GM23248 (cell line): Measurements from ENCODE around the gene NLRP7.

ENCODE experiments used
- EZH2 ChIP-seq: fragments of 200-600 bp; sonication (generic); IDR thresholded peaks from 2 replicates; pipeline ENCODE4 v1.6.1; 2018; ENCODE audit warnings: antibody characterized with exemption, mild to moderate bottlenecking; ENCODE audit not compliant: insufficient read depth, poor library complexity, severe bottlenecking
- EZH2phosphoT487 ChIP-seq: fragments of 200-600 bp; sonication (generic); IDR thresholded peaks from 2 replicates; pipeline ENCODE4 v1.6.1; 2018; ENCODE audit warnings: antibody characterized with exemption, moderate library complexity, mild to moderate bottlenecking, low read depth; ENCODE audit not compliant: insufficient read depth

DNA sequence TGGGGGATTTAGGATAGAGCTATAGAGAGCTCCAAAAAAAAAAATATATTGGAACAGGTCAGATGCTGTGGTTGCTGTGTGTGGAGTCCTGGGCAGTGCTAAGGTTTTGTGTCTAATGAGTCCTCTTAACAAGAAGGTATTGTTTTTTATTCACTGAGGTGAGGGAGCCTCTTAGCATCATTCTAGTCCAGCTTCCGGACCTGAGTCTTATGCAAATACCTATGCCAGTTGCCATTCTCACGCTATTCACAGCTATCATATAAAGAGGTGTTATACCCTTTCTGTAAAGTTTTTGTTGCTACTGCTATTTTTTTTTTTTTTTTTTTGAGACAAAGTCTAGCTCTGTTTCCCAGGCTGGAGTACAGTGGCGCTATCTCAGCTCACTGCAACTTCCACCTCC, 20.3 kb upstream of the NLRP7 start:
- TF ChIP-seq EZH2: no peak
- TF ChIP-seq EZH2phosphoT487: no peak
